OCI-LY3 (cell line): ENCODE data around the gene SH2B2.
"Not testable (repeated sequence)": the region's sequence is repeated elsewhere in the genome, so short reads cannot be mapped to it uniquely, and the experiment has no call there.

Experiments
- CTCF ChIP-seq: fragments of 200-600, 300-600 bp; sonication (generic); IDR thresholded peaks from 2 replicates; pipeline ENCODE4 v1.5.1; 2014; ENCODE audit warnings: antibody characterized with exemption, low read length, low read depth
- EZH2phosphoT487 ChIP-seq: fragments of 200-600 bp; shearing (Covaris generic); IDR thresholded peaks from 2 replicates; pipeline ENCODE4 v1.6.1; 2018; ENCODE audit warnings: antibody characterized with exemption, mixed run types, low read depth

GRCh38 chr7:102301367-102301766 lies 14.7 kb downstream of the SH2B2 start:
- TF ChIP-seq CTCF, EZH2phosphoT487: not testable (repeated sequence)
